HG02852 (cell line): Measurements from ENCODE around the gene PPP5C.
"Not testable (repeated sequence)": the region's sequence is repeated elsewhere in the genome, so short reads cannot be mapped to it uniquely, and the experiment has no call there.

Experiments used
- ATAC-seq: cut with Tn5 transposase; IDR thresholded peaks from one replicate; pipeline ENCODE4 v1.9.1; 2021; ENCODE audit warnings: mild to moderate bottlenecking, moderate library complexity; ENCODE audit not compliant: unreplicated experiment

The PPP5C gene

DNA sequence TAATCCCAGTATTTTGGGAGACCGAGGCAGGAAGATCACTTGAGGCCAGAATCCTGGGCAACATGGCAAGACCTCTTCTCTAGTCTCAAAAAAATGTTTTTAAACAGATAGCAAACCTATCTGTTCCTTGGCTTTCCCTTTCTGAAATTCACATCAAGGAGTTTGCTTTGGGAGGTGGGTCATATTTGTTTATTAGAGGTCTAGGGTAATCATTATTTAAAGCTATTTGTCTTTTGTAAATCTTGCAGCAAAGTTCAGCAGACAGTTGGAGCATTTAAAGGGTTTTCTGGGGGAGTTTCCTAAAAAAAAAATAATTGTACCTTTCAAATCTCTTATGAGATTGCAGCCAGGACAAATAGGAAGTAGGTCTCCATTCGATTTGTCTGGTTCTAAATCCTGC is 17.5 kb downstream of the PPP5C start:
- no peak for ATAC-seq

DNA sequence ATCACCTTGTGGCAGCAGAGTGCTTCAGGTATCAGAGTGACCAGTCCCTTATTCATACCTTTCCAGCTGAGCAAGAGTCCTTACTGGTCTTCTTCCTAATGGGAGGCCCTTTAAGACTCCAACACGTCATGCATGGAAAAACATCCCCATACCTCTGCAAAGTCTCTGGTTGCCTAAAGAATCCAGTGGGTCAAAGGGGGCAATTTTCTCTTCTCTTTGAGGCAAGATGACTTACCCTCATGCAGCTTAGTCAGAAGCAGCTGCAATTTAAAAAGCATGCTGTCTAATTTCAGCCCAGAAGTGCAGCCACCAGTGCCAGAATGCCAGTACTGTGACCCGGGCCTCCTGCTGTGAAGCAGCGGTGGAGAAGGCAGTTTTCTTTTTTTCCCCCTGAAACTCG is 18.7 kb downstream of the PPP5C start:
- ATAC-seq: no peak

DNA sequence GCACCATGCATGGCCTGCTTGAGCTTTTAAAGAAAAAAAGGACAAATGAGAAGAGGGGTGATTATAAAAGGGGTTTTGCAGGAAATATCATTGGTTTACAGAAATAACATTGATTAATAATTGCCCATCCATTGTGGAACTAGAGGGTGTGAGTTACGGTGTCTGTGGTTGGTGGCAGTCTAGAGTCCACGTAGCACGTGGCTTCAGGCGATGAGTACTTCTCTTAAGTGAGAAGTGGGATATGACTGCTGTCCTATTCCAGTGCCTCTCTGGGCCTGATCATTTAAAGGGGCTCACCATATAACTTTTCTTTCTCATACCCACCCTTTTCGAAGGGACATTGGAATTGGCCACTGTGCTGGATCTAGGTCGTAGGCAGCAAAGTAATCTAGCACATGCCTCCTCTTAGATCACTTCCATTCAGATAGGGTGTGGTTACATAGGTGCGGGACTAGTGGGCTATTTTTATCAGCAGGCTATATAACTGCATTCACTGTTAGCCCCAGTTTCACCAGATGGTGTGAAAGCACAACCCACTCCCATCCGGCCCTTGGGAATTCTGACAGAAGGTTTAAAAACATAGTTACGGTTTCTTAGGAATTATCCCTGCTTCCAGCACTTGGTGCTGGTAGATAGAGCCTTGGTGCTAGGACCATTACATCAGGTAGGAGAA is 19.9 kb downstream of the PPP5C start:
- no peak for ATAC-seq

DNA sequence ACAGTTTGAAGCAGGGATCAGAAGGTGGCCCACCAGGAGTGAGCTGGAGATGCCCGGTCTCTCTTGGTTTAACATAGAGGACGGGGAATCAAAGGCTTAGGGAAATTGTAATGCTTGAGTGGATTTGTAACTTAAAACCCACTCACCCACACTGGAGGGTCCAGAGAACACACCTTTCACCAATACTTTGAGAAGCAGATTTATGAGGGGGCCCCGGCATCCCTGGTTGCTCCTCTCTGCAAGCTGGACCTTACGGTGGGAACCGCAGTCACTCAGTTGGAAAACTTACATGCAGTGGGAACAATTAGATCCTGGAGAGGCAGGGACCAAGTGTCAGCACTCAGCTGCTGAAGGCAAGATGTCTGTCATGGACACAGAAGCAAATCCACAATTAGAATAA is 20.5 kb downstream of the PPP5C start:
- no peak for ATAC-seq

DNA sequence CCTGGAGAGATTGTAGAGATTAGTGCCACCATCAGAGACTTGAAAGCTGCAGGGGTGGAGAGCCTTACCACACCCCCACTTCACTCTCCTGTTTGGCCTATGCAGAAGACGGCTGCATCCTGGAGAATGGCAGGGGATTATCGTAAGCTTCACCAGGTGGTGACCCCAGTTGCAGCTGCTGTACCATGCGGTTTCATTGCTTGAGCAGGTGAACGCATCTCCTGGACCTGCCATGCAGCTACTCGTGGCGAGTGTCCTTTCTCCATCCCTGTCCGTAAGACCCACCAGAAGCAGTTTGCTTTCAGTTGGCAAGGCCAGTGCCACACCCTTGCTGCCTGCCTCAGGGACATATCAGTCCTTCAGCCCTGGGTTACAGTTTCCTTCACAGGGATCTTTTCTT is 21.2 kb downstream of the PPP5C start:
- no peak for ATAC-seq

DNA sequence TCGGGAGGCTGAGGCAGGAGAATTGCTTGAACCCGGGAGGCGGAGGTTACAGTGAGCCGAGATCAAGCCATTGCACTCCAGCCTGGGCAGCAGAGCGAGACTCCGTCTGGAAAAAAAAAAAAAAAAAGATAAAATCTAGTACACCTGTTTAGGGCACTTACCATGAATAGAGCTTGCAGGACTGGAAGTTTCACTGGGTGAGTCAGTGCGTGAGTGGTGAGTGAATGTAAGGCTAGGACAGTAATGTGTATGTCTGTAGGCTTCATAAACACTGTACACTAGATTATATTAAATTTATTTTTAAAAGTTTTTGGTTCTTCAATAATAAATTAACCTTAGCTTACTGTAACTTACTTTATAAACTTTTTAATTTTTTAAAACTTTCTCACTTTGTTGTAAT is 22.9 kb downstream of the PPP5C start:
- ATAC-seq: no peak

DNA sequence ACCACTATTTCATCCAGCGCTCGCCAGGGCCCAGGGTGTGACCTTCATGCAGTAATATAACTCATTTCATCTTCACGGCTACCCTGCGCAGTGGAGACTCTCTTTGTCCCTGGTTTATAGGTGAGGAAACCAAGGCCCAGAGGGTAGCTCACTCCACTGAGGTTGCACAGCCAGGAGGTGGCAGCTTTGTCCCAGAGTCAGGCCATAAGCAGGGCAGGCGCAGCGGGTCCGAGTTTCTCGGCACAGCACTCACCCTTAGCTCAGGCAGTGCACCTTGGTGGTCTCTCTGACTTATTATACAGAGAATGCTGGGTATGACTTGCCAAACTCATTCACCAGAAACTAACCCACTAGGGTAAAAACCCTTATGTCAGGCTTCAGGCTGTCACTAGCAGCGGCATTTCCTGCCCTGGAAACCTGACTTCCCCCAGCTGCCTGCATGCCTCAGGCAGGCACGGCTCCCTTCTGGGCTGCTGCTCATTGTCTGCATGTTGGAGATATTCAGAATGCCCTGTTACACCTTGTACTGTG is 24.5 kb downstream of the PPP5C start:
- no peak for ATAC-seq

DNA sequence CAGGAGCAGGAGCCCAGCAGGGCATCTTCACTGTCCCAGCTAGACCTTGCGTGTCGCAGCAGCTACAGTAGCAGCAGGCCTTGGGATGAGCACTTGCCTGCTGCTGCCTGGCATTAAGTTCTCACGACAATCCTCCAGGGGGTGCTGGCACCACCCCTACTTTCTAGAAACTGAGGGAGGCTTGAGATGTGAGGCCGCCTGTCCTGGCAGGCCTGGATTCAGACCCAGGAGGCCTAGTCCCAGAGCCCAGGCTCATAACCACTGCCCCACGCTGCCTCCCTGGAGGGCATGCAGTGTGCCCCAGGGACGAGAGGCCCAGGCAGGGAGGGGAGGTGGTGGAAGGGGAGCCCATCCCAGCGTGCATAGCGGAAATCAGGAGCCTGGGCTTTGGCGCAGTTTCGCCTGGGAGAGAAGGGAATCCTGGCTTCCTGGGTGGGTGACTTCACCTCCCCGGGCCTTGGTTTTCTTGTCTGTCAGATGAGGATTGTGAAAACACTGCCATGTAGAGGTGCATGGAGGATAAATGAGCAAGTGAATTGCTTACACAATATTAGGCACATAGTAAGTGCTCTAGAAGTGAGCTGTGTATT is 26.1 kb downstream of the PPP5C start:
- ATAC-seq: no peak

DNA sequence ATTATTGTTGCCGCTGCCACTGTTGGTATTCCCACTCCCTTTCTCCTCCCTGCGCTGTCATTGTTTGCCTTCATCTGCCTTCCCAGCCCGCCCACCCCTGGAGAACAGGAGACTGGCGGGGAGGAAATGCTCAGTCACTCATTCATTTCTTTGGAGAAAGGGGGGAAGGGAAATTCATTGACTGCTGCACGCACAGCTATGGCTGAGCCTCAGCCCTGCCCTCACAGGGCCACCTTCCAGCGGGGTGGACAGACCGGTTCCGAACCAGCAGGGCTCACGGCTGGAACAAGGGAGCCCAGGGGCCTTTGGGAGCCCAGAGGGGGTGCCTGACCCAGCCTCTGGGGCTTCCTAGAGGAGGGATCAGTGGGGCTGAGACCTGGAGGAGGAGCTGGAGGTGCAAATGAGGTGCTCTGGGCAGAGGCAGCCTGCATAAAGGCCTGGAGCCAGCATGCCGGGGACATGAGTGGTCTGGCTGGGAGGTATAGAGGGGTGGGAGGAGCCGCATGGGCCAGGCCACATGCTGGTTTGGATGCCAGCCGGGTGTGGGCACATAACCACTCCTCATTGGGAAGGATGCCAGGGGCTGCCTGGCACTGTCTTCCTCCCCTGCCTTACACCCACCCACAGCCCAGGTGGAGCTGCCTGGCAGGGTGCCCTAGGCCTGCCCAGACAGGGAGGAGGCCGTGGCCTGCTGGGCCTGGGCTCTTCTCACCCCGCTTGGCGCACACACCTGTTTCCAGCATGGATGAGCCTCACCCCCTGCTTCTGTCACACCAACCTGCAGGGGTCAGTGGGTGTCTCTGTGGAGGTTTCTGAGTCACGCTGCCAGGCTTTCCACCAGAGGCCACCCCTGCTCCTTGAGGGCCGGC is 26.8 kb downstream of the PPP5C start:
- no peak for ATAC-seq

DNA sequence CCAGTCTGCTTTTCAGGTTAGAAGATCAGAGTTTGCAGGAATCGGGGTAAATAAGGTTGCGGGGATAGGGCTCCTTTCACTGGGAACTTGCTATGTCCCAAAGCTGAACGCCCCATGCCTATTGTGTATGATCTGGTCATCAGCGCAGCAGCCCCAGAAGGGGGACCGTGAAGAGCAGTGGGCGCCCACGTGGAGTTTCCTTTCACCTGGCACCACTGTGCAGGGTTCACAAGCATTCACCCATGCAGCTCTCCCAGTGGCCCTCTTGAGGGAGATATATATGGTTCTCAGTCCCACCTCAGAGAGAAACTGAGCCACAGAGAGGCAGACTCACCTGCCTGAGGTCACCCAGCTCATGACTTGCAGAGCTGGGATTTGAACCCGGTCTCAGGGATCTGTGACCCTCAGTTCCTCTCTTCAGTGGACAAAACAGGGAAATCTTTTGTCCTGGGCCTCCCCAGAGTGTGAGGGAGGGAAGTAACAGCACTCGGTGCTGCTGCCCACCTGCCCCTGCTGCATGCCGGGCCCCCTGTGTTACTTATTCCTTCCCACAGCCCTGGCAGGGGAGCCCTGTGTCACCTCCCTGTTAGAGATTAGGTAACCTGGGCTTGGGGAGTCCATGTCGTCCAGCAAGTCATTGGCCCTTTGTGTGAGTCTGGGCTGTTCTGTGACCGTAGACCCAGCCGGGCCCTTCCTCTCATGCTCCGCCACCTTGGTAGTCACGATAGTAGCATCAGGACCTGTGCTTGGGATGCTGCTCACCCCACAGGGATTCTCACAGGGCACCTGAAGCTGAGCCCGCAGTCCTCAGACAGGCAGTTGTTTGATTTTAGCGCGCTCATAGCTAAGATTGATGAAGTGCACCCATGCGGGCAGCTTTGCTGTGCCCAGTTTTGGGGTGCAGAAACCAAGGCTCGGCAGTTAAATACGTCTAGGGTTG is 27.9 kb downstream of the PPP5C start:
- ATAC-seq: no peak

DNA sequence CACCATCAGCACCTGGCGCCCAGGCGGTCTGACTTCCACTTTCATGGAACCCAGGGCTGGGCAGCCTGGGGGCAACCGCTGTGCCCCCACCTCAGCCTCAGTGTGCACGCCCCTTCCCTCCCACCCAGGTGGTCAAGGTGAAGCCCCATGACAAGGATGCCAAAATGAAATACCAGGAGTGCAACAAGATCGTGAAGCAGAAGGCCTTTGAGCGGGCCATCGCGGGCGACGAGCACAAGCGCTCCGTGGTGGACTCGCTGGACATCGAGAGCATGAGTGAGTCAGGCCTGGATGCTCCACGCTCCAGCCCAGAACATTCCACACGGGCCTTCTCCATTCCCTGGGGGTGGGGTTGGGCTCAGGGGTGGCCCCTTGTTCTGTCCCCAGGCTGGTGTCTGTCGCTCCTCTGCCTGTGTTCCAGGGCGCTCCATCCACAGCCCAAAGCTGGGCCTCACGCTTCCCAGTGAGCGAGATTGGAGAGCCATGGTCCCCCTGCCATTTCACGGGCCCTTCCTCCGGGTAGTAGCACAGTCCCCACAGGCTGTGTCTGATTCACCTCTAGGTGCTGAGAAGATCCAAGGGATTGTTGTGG is 28.7 kb downstream of the PPP5C start:
- ATAC-seq: not testable (repeated sequence)

DNA sequence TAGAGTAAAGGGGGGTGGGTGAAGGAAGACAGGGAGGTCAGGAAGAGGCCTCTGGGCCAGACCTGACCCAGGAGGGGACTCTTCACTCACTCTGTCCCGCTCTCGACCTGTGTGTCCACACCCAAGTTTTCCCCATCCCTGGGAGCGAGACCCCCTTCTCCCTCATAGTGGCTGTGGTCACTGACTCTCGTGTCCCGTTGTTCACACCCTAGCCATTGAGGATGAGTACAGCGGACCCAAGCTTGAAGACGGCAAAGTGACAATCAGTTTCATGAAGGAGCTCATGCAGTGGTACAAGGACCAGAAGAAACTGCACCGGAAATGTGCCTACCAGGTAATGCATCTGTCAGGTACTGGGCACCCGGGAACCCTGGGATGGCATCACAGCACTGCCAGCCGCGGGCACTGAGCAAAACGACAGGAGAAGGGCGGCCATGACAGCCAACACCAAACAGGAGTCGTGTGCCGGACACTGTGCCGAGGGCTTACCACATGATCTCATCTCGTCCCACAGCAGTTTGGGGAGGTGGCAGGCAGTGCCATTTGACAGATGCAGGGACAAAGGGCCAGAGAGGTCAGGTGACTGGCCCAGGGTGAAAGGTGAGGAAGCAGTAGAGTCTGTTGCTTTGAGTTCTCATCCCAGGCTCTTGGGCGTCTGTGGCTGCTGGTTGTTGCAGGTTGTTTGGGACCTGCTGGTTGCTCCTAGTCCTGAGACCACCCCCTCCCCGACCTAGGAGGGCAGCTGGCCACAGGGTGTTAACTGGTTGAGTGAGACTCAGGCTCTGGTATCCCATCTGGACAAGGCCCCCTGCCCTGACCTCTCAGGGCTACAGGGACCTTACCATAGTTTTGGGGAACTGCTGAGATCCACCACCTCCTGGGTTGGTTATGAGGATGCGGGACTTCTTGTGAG is 29.6 kb downstream of the PPP5C start:
- no peak for ATAC-seq

DNA sequence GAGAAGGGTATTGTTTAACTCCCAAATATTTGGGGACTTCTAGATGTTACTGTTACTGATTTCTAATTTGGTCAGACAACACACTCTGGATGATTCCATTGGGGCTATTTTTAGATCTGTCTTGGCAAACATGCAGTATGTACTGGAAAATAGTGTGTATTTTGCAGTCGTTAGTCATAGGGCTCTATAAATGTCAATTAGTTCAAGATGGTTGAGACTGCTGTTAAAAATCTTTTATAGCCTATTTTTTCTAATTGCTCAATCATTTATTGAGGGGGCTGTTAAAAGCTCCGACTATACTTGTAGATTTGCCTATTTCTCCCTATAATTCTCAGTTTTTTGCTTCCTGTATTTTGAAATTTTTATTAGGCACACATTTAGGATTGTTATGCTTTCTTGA is 31.4 kb downstream of the PPP5C start:
- ATAC-seq: no peak

DNA sequence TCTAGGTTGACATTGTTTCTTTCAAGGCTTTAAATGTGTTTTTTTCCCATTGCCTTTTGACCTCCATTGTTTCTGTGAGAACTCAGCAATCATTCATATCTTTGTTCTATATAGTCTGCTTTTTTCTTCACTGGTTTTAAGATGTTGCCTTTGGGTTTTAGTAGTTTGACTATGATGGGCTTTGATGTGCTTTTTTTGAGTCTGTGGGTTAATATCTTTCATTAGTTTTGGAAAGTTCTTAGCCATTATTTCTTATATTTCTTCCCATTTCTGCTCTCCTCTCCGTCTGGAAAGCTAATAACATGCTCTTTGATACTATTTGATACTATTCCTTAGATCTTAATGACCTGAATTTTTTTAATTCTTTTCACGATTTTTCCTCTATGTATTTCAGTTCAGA is 33.8 kb downstream of the PPP5C start:
- ATAC-seq: no peak

DNA sequence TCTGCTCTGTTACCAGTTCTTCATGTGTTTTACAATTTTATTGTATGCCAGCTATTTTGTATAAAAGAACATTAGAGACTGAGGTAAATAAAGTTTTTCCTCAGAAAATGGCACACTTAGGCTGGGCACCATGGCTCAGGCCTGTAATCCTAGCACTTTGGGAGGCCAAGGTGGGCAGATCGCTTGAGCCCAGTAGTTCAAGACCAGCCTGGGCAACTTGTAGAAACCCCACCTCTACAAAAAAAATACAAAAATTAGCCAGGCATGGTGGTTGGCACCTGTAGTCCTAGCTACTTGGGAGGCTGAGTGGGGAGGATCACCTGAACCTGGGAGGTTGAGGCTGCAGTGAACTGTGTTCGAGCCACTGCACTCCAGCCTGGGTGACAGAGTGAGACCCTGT is 34.5 kb downstream of the PPP5C start:
- no peak for ATAC-seq

DNA sequence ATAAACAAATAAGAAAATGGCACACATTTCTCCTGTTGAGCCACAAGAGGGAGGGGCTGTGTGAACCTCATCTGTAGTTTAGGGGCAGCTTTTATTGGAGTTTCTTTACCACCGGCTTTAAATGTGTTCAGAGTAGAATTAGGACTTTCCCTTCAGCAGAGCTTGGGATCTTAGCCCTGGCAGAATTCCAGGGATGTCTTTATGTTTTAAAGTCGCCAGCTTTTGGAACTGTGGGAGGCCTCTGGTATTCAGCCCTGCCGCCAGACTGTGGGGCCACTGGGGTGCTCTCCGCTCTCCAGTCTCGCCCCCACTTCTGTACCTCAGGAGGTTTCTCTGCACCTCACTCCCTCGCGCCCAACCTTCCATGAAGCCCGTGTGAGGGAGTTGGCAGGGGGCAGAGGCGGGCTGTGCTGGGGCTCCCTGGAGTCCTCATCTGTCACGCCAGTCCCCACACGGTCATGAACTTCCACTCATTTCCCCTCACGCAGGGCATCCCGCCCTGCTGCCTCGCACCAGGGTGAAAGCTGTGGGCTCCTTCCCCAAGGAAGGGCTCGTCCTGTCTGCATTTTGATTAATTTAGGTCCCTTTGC is 35.0 kb downstream of the PPP5C start:
- ATAC-seq: no peak

DNA sequence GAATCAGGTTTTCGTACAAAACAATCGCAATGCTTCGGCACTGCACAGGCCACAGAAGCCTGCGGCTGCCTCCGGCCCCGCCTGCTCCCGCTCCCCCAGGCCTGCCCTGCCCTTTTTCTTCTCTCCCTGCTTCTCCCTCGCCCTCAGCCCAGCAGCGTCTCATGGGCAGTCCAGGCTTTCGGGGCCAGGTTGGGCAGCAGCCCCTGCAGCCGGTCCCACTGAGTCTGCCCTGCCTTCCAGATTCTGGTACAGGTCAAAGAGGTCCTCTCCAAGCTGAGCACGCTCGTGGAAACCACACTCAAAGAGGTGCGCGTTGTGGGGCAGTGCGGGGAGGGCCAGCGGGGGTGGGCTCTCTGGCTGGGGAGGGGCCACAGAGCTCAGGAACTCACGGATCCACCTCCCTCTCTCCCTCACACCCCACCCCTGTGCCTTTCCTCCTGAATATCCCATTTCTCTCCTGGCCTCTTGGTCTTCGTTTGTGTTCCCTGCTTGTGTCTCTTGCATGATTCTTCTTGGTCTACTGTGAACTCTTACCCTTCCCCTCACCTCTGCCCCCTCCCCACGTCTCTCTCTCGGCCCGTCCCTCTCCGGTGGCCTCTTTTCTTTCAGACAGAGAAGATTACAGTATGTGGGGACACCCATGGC is 36.4 kb downstream of the PPP5C start:
- ATAC-seq: no peak

DNA sequence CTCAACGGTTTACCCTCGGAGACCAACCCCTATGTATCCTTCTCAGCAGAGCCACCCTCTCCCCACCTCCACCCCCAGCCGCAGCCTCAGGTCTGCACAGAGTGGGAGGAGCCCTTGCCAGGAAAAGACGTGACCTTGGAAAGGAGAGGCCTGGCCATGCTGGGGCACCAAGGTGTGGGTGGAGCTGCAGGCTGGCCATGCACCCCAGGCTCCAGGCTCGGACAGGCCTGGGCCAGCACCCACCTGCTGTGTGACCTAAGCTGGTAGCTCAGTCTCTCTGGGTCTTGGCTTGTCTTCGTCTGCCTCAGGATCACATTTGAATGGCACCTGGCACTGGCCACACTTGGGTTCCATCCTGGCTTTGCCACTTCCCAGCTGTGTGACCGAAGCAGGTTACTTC is 37.0 kb downstream of the PPP5C start:
- ATAC-seq: no peak
